WTC11 (cell line): ENCODE results near the gene PDE5A.

ENCODE experiments used
- SP1 ChIP-seq: sonication (generic); formaldehyde crosslinking; conservative IDR thresholded peaks from 2 replicates; pipeline ENCODE4 v1.8.1; 2022; ENCODE audit warnings: missing genetic modification reagents
- TF ChIP-seq, protein P1 (sequence below): fragments of 200-600 bp; IDR thresholded peaks from 2 replicates; pipeline ENCODE4 v1.8.0; 2022; ENCODE audit warnings: antibody characterized with exemption
- TF ChIP-seq, protein P2 (sequence below): fragments of 250-450 bp; sonication (Bioruptor Pico); conservative IDR thresholded peaks from 2 replicates; pipeline ENCODE4 v1.9.0; 2021; ENCODE audit warnings: mild to moderate bottlenecking

DNA sequence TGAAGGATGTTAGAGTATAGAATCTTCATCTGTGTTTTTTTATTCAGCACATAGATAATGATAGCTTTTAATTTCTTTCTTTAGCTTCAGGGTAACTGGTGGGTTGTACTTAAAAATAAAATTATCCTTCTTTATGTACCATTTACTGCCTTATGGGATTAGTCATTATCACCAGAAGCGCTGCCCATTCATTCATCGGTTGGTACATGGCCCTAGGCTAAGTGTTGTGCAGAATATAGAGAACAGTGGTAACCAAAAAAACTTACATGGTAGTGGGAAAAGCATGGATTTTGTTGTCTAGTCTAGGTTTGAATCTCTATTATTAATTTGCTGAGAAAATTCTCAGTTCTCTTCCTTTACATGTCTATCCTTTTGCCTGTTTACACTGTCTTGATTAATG, 43.5 kb upstream of the PDE5A start:
- TF ChIP-seq, protein P1, sequence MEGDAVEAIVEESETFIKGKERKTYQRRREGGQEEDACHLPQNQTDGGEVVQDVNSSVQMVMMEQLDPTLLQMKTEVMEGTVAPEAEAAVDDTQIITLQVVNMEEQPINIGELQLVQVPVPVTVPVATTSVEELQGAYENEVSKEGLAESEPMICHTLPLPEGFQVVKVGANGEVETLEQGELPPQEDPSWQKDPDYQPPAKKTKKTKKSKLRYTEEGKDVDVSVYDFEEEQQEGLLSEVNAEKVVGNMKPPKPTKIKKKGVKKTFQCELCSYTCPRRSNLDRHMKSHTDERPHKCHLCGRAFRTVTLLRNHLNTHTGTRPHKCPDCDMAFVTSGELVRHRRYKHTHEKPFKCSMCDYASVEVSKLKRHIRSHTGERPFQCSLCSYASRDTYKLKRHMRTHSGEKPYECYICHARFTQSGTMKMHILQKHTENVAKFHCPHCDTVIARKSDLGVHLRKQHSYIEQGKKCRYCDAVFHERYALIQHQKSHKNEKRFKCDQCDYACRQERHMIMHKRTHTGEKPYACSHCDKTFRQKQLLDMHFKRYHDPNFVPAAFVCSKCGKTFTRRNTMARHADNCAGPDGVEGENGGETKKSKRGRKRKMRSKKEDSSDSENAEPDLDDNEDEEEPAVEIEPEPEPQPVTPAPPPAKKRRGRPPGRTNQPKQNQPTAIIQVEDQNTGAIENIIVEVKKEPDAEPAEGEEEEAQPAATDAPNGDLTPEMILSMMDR: no peak
- TF ChIP-seq, protein P2, sequence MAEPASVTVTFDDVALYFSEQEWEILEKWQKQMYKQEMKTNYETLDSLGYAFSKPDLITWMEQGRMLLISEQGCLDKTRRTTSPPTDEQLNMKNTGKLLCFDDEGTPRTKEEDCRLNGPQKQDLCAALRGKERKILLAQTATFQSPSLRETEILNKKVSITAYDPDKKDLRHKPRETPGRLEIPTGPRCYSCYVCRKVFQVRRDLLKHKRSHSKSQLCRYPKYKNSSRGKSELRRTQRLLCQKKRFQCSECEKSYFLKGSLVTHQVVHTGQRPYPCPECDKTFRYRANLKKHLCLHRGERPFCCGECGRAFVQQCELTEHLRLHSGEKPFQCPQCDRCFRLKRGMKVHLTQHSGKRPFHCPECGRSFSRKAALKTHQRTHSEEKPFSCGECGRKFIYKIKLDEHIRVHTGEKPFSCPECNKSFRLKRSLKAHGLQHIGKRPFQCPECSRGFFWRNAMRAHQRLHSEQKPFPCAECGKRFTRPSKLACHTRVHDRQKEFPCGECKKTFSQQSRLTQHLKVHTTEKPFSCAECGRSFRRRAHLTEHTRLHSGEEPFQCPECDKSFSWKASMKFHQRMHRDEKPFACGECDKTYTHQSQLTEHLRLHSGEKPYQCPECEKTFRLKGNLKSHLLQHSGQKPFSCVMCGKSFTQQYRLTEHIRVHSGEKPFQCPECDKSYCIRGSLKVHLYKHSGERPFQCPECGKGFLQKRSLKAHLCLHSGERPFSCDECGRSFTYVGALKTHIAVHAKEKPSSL (CRISPR knock-in tag): no peak
- TF ChIP-seq SP1 (CRISPR knock-in tag): no peak
